DMS53 (cell line): ENCODE data around the gene PLEKHH1.

Experiments
- DNase-seq: peaks from one replicate; lab custom pipeline; 2025; lab: John Stamatoyannopoulos, UW

The PLEKHH1 gene

DNA sequence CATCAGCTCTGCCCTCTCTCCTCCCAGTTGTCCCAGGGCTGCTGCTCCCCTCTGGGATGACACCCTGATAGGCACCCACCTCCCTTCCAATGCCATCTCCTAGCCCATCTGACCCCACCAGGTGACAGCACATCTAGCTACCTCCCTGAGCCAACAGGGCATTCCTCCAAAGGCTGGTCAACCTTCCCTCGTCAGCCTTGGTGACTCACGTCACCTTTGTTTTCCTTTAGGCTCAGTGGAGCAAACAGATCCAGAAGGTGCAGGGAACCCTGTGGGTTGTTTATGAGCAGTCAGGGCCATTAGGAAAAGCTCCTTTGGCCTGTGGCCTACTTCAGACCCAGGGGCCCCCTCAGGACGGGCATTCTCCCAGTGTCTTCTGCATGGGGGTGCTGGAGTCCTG lies 34.6 kb downstream of the PLEKHH1 start:
- no peak for DNase-seq

GRCh38 chr14:67569011-67569650 lies 36.0 kb downstream of the PLEKHH1 start:
- no peak for DNase-seq

DNA sequence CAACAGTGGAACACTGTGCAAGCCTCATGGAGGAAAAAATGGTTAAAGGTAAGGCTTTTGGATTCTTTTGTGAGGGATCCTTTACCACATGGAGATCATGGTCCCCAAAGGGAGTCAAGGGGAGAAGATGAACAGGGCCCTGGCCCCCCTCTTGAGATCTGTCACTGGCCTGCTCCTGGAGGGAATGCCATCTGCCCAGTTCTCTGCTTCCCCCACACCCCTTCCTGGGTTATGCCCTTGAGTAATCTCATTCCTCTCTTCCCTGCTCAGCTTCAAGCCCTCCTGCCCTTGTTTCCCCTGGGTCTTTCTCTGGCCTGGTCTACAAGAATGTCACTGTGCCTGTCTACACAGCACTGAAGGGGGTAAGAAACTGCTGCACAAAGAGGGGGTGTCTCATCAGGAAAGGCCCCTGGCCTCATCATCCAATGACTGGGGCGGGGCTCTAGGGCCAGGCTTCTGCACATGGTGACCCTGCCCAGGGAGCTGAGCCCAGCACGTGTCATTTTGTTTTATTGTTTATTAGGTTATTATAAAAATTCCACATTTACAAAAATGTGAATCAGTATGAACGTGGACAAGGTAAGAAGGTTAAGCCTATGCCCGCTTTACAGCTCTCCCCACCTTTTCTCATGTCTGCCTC lies 36.7 kb downstream of the PLEKHH1 start:
- no peak for DNase-seq

- no peak for DNase-seq
Observed at GRCh38 chr14:67570453-67570852, 37.4 kb downstream of the PLEKHH1 start.

- DNase-seq = peak; percentile 61
Observed at GRCh38 chr14:67571275-67571990, 38.3 kb downstream of the PLEKHH1 start.

DNA sequence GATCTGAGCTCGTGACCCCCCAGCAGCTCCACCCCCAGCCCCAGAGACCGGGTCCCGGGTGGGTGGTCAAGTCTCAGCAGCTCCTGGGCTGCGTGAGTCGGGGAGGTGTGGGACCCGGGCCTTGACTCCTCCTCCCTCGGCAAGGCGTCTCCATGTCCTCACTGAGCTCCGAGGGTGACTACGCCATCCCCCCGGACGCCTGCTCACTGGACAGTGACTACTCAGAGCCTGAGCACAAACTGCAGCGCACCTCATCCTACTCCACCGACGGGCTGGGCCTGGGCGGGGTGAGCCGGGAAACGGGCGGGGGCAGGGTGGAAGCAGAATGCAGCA lies 38.9 kb downstream of the PLEKHH1 start:
- DNase-seq = no peak

DNA sequence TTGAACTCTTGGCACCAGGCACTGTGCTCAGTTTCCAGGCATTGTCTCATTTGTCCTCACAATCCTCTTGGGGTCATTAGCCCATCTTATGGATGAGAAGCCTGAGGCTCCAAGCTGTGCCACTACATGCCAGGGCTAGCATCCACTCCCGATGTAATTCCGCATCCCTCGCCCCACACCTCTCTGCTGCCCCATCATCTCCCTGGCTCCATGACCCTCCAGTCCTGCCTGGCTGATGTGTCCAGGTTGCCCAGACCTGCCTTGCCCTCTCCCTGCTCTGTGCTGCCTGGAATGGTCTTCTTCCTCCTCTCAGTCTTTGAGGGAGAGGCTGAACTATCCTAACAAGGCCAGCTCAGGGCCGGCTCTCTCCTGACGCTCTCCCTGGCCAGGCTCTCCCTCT lies 39.5 kb downstream of the PLEKHH1 start:
- DNase-seq = no peak

GRCh38 chr14:67573228-67574010 lies 40.3 kb downstream of the PLEKHH1 start:
- DNase-seq = no peak

GRCh38 chr14:67574156-67574555 lies 41.1 kb downstream of the PLEKHH1 start:
- no peak for DNase-seq

DNA sequence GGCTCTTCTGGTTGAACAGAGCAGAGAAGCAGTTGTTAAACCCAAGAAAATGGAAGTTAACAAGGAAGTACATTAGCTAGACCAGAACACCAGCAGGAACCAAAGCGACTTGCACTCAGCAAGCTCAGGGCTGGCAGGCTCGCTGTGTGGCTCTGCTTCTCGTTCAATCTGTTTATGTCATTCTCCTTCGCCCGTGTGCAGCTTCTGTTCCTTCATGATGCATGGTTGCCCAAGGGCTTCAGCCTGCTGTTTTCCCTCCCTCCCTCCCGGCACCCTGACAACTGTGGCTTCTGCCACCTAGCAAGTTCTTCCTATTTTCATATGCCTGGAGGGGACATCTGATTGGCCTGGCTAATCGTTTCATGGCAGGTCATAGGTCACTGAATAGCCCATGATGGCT lies 41.7 kb downstream of the PLEKHH1 start:
- DNase-seq = no peak

DNA sequence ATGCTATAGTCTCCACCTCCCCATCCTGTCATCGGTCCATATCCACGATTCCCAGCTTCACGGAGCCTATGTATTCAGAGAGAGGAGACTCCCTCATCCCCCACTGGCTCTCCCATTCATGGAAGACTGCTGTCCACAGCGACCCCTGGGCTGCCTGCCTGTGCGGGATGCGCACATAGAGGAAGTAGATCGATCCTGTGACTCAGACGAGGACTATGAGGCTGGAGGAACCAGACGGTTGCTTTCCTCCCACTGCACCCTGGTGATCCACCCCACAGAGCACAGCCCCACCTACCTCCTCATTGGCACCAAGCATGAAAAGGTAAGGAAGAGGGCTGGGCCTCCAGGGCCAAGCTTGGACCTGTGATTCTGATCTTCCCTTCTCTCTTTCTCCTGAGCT lies 42.6 kb downstream of the PLEKHH1 start:
- DNase-seq = no peak

DNA sequence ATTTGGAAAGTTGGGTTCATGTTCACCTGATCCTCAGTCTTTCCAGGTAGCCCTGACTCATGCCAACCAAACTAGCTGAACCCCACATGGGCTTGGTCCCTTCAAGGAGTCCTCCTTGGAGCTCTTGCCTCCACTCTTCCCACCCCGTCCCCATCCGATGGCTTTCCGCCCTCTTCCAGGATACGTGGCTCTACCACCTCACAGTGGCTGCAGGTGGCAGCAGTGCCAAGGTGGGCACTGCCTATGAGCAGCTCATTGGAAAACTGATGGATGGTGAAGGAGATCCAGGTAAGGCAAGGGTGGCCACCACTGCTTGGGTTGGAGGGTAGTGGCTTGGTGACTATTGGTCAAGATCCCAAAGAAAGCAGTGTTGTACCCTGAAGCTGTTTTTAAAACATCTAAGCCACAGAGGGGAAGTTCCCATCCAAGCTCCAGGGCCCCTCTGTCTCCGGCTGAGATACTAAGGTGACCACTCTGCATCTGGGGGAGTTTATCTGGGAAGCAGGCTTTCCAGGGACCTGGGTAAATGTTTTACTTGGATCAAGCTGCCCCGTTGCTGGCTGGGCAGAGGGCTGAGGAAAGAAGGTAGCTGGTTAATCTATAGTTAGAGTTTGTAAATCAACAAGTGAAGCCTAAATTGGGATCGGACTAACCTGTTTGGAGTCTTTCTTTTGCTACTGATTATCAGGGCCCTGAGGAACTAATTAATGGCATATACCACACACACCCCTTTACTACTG lies 43.3 kb downstream of the PLEKHH1 start:
- DNase-seq = no peak

DNA sequence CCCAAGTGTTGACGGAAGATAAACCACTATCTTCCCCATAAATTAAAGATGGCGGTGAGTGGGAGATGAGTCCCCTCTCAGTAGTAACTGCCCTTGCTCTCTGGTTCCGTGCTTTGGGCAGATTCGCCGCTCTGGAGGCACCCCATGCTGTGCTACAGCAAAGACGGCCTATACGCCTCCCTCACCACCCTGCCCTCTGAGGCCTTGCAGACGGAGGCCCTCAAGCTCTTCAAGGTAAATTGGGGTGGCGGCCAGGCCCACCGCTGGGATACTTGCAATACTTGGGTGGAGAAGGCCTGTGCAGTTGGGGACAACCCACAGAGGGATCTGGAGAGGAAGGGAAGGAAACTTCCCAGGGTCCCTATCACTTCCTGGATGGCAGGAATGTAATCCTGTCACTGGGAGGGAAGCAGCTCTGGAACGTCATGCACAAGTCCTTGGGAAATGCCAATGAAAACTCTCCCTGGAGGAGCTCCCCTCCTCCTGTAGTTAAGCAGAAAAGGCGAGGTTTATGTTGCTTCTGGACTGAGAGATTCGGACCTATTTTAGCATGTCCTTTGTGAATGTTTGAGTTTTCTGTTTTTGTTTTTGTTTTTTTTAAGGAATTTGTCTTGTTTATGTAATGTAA lies 44.2 kb downstream of the PLEKHH1 start:
- DNase-seq = no peak

GRCh38 chr14:67577909-67578749 lies 45.0 kb downstream of the PLEKHH1 start:
- DNase-seq = no peak

DNA sequence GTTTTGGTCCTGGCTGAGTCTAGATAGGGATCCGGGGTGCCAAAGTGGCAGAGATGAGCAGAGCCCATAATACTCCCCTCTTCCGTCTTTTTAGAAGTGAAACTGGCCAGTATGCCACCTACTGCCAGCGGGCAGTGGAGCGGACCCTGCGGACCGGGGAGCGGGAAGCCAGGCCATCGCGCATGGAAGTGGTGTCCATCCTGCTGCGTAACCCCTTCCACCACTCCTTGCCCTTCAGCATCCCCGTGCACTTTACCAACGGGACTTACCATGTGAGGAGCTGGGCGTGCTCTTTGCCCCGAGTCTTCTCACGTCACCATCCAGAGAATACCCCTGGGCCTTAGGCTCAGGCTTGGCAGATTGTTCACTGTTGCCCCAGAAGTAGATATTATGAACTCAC lies 46.0 kb downstream of the PLEKHH1 start:
- DNase-seq = no peak

- no peak for DNase-seq
Observed at GRCh38 chr14:67579636-67580035, 46.5 kb downstream of the PLEKHH1 start.

DNA sequence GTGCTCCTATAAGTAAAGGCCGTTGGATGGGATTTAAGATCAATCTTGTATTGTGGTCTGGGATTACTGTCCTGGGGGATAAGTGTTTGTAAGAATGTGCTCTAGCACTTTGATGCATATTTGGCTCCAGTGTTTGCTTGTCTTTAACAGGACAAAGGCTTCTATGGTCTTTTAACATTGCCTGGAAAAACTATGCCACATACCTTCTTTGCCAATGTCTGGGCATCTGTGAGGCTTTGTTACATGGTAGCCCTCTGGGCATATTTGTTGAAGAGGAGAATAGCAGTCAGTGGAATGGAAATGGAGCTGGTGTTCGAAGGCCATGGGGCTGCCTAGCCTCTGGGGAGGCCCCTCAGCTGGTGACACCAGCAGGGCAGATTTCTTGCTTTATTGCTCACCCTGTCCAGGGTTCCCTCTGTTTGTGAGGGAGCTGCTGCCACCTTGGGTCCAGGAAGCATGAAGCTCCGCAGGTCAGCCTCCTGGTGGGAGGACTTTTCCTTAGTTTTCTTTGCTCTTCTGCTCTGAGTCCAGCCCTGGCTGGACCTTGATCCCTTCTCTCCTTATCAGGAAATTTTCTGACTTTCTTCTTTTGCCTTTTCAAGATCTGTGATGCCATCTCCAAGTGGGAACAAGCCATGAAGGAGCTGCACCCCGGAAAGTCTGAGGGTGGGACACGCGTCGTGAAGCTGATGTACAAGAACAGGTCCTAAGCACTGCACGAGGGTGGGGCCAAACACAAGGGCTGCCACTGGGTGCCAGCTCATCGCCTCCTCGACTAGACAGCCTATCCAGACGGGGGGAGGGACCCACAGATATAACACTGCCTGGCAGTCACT lies 47.5 kb downstream of the PLEKHH1 start:
- no peak for DNase-seq

DNA sequence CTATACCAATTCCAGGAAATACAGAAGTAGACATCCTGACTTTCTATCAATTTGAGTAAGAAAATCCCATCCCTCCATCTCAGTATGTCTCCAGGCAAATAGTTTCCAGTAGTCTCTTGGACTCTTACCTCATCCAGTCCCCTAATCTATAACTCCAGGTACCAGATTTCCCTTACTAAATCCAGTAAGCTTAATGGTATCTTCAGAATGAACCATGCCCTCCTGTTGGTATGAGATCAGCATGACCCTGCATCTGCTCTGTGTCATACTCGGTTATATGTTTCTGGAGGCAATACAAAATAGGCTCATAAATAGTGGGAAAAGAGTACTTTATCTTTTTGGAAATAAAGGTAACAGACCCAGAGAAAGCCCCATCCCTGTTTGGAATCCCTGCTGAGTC lies 48.6 kb downstream of the PLEKHH1 start:
- DNase-seq = no peak

DNA sequence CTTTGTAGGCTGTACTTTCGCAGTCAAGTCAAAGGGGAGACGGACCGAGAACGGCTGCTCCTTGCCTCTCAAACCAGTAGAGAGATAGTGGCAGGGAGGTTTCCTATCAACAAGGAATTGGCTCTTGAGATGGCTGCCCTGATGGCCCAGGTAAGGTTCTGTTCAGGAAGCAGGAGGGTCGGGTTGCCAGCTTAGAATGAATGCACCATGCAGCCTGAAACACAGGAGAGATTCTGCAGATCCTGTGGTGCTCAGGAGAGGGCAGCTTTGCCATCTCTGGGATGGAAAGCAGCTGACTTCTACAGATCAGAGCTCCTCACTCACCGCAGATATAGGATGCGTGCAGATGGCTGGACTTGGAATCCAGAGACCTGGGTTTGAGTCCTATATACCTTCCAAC lies 49.0 kb downstream of the PLEKHH1 start:
- DNase-seq = no peak
